PC-3 (cell line): ENCODE results near the gene GPC5. TPM values are rescaled to one million over a fixed set of nuclear protein-coding genes. Genes with fewer than 3 reads are reported as not detected.
"Not testable (repeated sequence)": the region's sequence is repeated elsewhere in the genome, so short reads cannot be mapped to it uniquely, and the experiment has no call there.

Source experiments
- ATAC-seq: fragments of 200-7000 bp; cut with Tn5 transposase; 2 replicates; pipeline ENCODE4 v1.9.1; 2020; ENCODE audit warnings: mild to moderate bottlenecking, moderate library complexity
- BruUV-seq: library from RNA; stranded (reverse); fragments of 400-500 nt; replicated peaks from 2 replicates; lab custom pipeline; 2021; lab: Mats Ljungman, UMichigan
- CTCF ChIA-PET: fragments of 300-600 bp; sonication (Branson Sonifier 250); formaldehyde crosslinking; loops from one replicate; lab custom pipeline; 2022; ENCODE audit warnings: antibody characterized with exemption; lab: Charles Lee
- POLR2A ChIA-PET: fragments of 300-600 bp; sonication (Branson Sonifier 250); formaldehyde crosslinking; loops from one replicate; lab custom pipeline; 2022; ENCODE audit warnings: antibody characterized with exemption; ENCODE audit not compliant: unreplicated experiment; lab: Charles Lee
- DNase-seq: peaks from one replicate; pipeline ENCODE4 v3.0.0-alpha.2; 2015
- H2AFZ ChIP-seq: fragments of 300-600 bp; sonication (generic); 2 replicates; pipeline ENCODE4 v1.6.0; 2016; ENCODE audit warnings: antibody characterized with exemption, low read length
- H3F3A ChIP-seq: fragments of 300-600 bp; sonication (generic); one replicate; pipeline ENCODE4 v1.6.0; 2017; ENCODE audit warnings: antibody characterized with exemption, low read length, control low read depth, mild to moderate bottlenecking; ENCODE audit not compliant: unreplicated experiment
- H3K27ac ChIP-seq: fragments of 300-600 bp; sonication (generic); 2 replicates; pipeline ENCODE4 v1.5.1; 2016; ENCODE audit warnings: mild to moderate bottlenecking, low read length
- H3K27me3 ChIP-seq: fragments of 300-600 bp; sonication (generic); 2 replicates; pipeline ENCODE4 v1.6.1; 2016; ENCODE audit warnings: low read length, mixed read lengths
- H3K36me3 ChIP-seq: fragments of 300-600 bp; sonication (generic); 2 replicates; pipeline ENCODE4 v1.6.1; 2016; ENCODE audit warnings: low read depth, mixed run types, low read length, mixed read lengths
- H3K4me1 ChIP-seq: fragments of 300-600 bp; sonication (generic); 2 replicates; pipeline ENCODE4 v1.5.1; 2016; ENCODE audit warnings: low read length; ENCODE audit not compliant: insufficient read depth
- H3K4me2 ChIP-seq: fragments of 300-600 bp; sonication (generic); 2 replicates; pipeline ENCODE4 v1.6.0; 2016; ENCODE audit warnings: low read length
- H3K4me3 ChIP-seq: fragments of 300-600 bp; sonication (generic); 2 replicates; pipeline ENCODE4 v1.5.1; 2016; ENCODE audit warnings: mild to moderate bottlenecking, low read length, mixed read lengths
- H3K79me2 ChIP-seq: fragments of 300-600 bp; sonication (generic); 2 replicates; pipeline ENCODE4 v1.6.1; 2017; ENCODE audit warnings: low read length, mixed read lengths
- H3K9ac ChIP-seq: fragments of 300-600 bp; sonication (generic); 2 replicates; pipeline ENCODE4 v1.6.0; 2016; ENCODE audit warnings: mild to moderate bottlenecking, low read length
- H3K9me2 ChIP-seq: fragments of 300-600 bp; sonication (generic); replicated peaks from 2 replicates; pipeline ENCODE4 v1.6.1; 2016; ENCODE audit warnings: mixed run types, low read length, mixed read lengths
- H3K9me3 ChIP-seq: fragments of 300-600 bp; sonication (generic); 2 replicates; pipeline ENCODE4 v1.6.1; 2016; ENCODE audit warnings: low read length, mixed read lengths
- H4K20me1 ChIP-seq: fragments of 300-600 bp; sonication (generic); 2 replicates; pipeline ENCODE4 v1.6.1; 2016; ENCODE audit warnings: low read length, mixed read lengths
- CTCF ChIP-seq: fragments of 300-600 bp; sonication (generic); conservative IDR thresholded peaks from 2 replicates; pipeline ENCODE4 v1.5.1; 2017; ENCODE audit warnings: antibody characterized with exemption, low read depth, mild to moderate bottlenecking, low read length
- EZH2 ChIP-seq: fragments of 300-600 bp; sonication (generic); IDR thresholded peaks from one replicate; pipeline ENCODE4 v1.6.1; 2017; ENCODE audit warnings: antibody characterized with exemption, mild to moderate bottlenecking, low read length; ENCODE audit not compliant: unreplicated experiment
- EZH2phosphoT487 ChIP-seq: fragments of 300-600 bp; sonication (generic); IDR thresholded peaks from 2 replicates; pipeline ENCODE4 v1.6.1; 2018; ENCODE audit warnings: mild to moderate bottlenecking, antibody characterized with exemption, low read length, borderline replicate concordance
- intact Hi-C: fragments of 100-400 bp; cut with micrococcal nuclease; formaldehyde crosslinking; loops from 2 replicates; pipeline ENCODE4 v1.9.0; 2023
- total RNA-seq: library from RNA; depleted of rRNA; stranded (reverse); fragments of >200 nt; gene quantifications from 2 replicates; pipeline ENCODE4 v1.2.3, GENCODE V29; 2014

The GPC5 gene
- total RNA-seq, 1 experiment from 2014 or later, result not detected

GRCh38 chr13:91781982-91782691, 383.7 kb downstream of the GPC5 start:
- peak; percentile 34; the same call in 1 of the 2 replicates for TF ChIP-seq CTCF
- H3K4me3 ChIP-seq, H3F3A ChIP-seq, H3K27ac ChIP-seq, H4K20me1 ChIP-seq, intact Hi-C loops, H3K36me3 ChIP-seq, DNase-seq, H3K9me2 ChIP-seq, H3K4me2 ChIP-seq, H2AFZ ChIP-seq, ATAC-seq, H3K9ac ChIP-seq, H3K27me3 ChIP-seq, BruUV-seq, H3K9me3 ChIP-seq, H3K4me1 ChIP-seq, H3K79me2 ChIP-seq: not testable (repeated sequence)
- POLR2A ChIA-PET, result interaction anchor here (0.6 kb wide), 1 partner anchor 163 kb away, joined by 3 read pairs; no protein-coding TSS in a partner anchor
- CTCF ChIA-PET, result interaction anchor here (0.6 to 0.7 kb wide), 4 partner anchors 17 to 461 kb away, joined by 3 to 4 read pairs (median 3); no protein-coding TSS in a partner anchor

- TF ChIP-seq EZH2phosphoT487, result no peak
- no peak for TF ChIP-seq CTCF
- TF ChIP-seq EZH2, result no peak
- no peak overlapping the region for H3K9ac ChIP-seq
- no peaks in the 10 kb centered on the region for H3F3A ChIP-seq
- no peak overlapping the region for H3K4me2 ChIP-seq
- no peaks in the 10 kb centered on the region for H3K9me2 ChIP-seq
- no peaks in the 10 kb centered on the region for H3K27me3 ChIP-seq
- DNase-seq (no peak), ATAC-seq (no peak)
- ChIA-PET CTCF (no interaction called here), POLR2A (no interaction called here)
- H3K4me1 ChIP-seq, result no peaks in the 10 kb centered on the region
- no peaks in the 10 kb centered on the region for H3K36me3 ChIP-seq
- no peak overlapping the region for H3K27ac ChIP-seq
- no peak overlapping the region for H2AFZ ChIP-seq
- intact Hi-C loops, result no loop called here
- H3K4me3 ChIP-seq, result no peak overlapping the region
- H3K9me3 ChIP-seq, result no peaks in the 10 kb centered on the region
- no peaks in the 10 kb centered on the region for H3K79me2 ChIP-seq
- no peaks in the 10 kb centered on the region for H4K20me1 ChIP-seq
- no TSS peak for BruUV-seq
These were observed 387.2 kb downstream of the GPC5 start for GRCh38 chr13:91785431-91786119.

- Histone ChIP-seq H3K9me2 (no peaks in the 10 kb centered on the region), H3K4me2 (no peak overlapping the region), H3K9me3 (no peaks in the 10 kb centered on the region), H3K4me3 (no peak overlapping the region), H4K20me1 (no peaks in the 10 kb centered on the region), H3K4me1 (no peaks in the 10 kb centered on the region), H3K9ac (no peak overlapping the region), H3K79me2 (no peaks in the 10 kb centered on the region), H2AFZ (no peak overlapping the region), H3K27ac (no peak overlapping the region), H3K36me3 (no peaks in the 10 kb centered on the region), H3K27me3 (no peaks in the 10 kb centered on the region), H3F3A (no peaks in the 10 kb centered on the region)
- DNase-seq, result no peak
- BruUV-seq, result no TSS peak
- intact Hi-C loops, result no loop called here
- ATAC-seq, result no peak
- ChIA-PET POLR2A (no interaction called here), CTCF (no interaction called here)
- TF ChIP-seq CTCF, result no peak
- TF ChIP-seq EZH2phosphoT487, result no peak
- TF ChIP-seq EZH2, result no peak
These were observed 393.6 kb downstream of the GPC5 start for GRCh38 chr13:91792054-91792453.
